Globus pallidus (tissue), 1 donor: ENCODE data around the gene EIF4G1.
"Not testable (repeated sequence)": the region's sequence is repeated elsewhere in the genome, so short reads cannot be mapped to it uniquely, and the experiment has no call there.

Experiments
- DNase-seq: peaks from one replicate; pipeline ENCODE4 v3.0.0-alpha.2; 2015; ENCODE audit warnings: low spot score

EIF4G1 gene

GRCh38 chr3:184314363-184314699, at the start of gene EIF4G1:
EIF4G1 (plus strand) TSS chr3:184314606; CDS start chr3:184315797, 1,191 bp downstream.
- DNase-seq: peak; percentile 89

- DNase-seq: not testable (repeated sequence)
Measured at GRCh38 chr3:184267249-184267648, 47.2 kb upstream of the EIF4G1 start.

- no peak for DNase-seq
Measured at GRCh38 chr3:184272269-184272668, 42.1 kb upstream of the EIF4G1 start.

GRCh38 chr3:184275381-184275701, 39.1 kb upstream of the EIF4G1 start:
- DNase-seq: no peak

GRCh38 chr3:184275961-184276910, 38.2 kb upstream of the EIF4G1 start, which contains the start of gene ECE2:
ECE2 (plus strand) TSS chr3:184276022; CDS start chr3:184276154, 132 bp downstream.
- no peak for DNase-seq

GRCh38 chr3:184277366-184277765, 37.0 kb upstream of the EIF4G1 start:
- no peak for DNase-seq

- DNase-seq: no peak
Measured at GRCh38 chr3:184282941-184283340, 31.5 kb upstream of the EIF4G1 start.

- no peak for DNase-seq
Measured at GRCh38 chr3:184283681-184284080, 30.7 kb upstream of the EIF4G1 start.

- peak; percentile 46 for DNase-seq
Measured at GRCh38 chr3:184284696-184285095, 29.7 kb upstream of the EIF4G1 start.

GRCh38 chr3:184289426-184289938, 24.9 kb upstream of the EIF4G1 start:
- peak; percentile 37 for DNase-seq

- no peak for DNase-seq
Measured at GRCh38 chr3:184290331-184290730, 24.1 kb upstream of the EIF4G1 start.

GRCh38 chr3:184291044-184291737, 23.2 kb upstream of the EIF4G1 start:
- no peak for DNase-seq

- DNase-seq: no peak
Measured at GRCh38 chr3:184291738-184292445, 22.5 kb upstream of the EIF4G1 start.

- DNase-seq: no peak
Measured at GRCh38 chr3:184295771-184296170, 18.6 kb upstream of the EIF4G1 start.

- no peak for DNase-seq
Measured at GRCh38 chr3:184296616-184297015, 17.8 kb upstream of the EIF4G1 start.

GRCh38 chr3:184298759-184299487, 15.5 kb upstream of the EIF4G1 start, which contains the start of gene PSMD2:
PSMD2 (plus strand) TSS chr3:184299241; CDS start chr3:184299267, 26 bp downstream.
- DNase-seq: peak; percentile 95

- no peak for DNase-seq
Measured at GRCh38 chr3:184299488-184300377, 14.7 kb upstream of the EIF4G1 start.

GRCh38 chr3:184300378-184300720, 14.1 kb upstream of the EIF4G1 start:
- no peak for DNase-seq

- DNase-seq: no peak
Measured at GRCh38 chr3:184305577-184305976, 8.8 kb upstream of the EIF4G1 start.

GRCh38 chr3:184306341-184306972, 7.9 kb upstream of the EIF4G1 start:
- no peak for DNase-seq
